ENCODE measurements around the gene NBAS.
"Not testable (repeated sequence)": the region's sequence is repeated elsewhere in the genome, so short reads cannot be mapped to it uniquely, and the experiment has no call there.

NBAS gene

DNA sequence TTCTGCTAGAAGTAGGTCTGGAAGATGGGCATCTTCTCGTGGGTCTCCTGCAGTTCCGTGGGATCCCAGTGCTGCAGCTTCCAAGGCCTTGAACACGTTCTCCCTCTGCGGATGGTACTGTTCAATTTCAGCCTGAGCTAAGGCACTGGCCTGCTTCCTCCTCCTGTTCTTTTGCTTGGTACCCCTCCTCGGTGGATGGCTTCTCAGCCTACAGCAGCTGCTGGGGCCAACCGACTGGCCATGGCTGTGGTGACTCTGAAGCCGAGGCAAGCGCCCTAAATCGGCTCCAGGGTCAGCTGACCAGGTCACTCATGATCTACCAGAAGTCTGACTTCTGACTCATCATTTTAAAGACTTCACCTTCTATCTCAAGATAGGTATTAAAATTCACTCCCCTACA lies 150.2 kb downstream of the NBAS start:
- DNase-seq: no peak

DNA sequence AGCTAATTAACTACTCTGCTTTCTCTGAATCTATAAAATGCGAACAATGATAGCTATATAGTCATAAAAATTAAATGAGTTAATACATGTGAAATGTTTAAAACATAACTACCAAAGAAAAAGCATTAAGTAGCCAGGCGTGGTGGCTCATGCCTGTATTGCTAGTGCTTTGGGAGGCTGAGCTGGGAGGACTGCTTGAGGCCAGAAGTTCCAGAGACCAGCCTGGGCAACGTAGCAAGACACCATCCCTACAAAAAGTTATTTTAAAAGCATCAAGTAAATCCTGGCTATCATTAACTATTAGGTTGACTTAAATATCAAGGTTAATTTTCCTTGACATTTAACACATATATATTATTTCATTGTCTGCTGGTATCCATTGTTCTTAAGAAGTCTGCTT lies 152.4 kb downstream of the NBAS start:
- DNase-seq: no peak

DNA sequence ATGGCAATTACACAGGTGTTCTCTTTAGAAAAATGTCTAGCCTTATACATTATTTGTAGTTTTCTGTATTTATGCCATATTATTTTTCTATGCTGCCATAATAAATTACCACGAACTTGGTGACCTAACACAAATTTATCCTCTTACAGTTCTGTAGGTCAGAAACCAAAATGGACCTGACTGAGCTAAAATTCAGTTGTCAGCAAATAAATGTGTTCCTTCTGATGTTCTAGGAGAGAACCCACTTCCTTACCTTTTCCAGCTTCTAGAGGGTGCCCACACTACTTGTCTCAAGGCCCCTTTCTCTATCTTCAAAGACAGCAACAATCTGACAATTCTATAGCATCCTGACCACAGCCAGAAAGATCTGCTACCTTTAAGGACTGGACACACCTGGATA lies 153.5 kb downstream of the NBAS start:
- no peak for DNase-seq

DNA sequence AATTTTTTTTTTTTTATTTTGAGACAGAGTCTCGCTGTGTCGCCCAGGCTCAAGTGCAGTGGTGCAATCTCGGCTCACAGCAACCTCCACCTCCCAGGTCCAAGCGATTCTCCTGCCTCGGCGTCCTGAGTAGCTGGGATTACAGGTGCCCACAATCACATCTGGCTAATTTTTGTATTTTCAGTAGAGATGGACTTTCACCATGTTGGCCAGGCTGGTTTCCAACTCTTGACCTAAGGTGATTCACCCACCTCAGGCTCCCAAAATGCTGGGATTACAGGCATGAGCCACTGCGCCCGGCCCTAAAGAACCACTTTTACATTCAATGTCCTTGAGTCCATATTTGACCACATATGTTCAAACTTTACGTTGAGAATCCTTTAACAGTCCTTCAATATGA lies 156.6 kb downstream of the NBAS start:
- not testable (repeated sequence) for DNase-seq

DNA sequence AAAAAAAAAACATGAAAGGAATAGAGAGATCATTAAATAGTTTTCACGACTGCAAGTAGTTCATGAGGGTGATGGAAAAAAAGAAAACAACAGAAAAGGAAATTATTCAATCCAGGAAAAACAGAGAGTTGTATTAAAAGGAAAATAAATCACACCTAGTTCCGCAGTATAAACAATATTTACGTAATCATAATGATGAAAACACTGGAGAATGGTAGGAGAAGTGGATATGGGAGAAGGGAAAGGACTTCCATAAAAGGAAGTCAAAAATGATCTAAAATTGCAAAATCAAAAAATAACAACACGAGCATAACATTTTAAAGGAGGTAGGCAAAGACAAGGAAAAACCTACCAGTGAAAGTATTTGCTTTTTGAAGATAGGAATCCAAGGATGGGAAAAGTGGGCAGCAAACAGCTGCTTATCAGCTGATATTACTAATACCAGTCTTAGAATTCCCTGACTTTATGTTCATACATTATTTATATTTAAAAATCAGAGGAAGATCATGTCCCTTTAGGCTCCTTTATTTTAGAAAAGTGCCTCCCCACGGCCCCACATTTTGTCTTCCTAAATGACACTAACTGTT lies 160.8 kb downstream of the NBAS start:
- no peak for DNase-seq

DNA sequence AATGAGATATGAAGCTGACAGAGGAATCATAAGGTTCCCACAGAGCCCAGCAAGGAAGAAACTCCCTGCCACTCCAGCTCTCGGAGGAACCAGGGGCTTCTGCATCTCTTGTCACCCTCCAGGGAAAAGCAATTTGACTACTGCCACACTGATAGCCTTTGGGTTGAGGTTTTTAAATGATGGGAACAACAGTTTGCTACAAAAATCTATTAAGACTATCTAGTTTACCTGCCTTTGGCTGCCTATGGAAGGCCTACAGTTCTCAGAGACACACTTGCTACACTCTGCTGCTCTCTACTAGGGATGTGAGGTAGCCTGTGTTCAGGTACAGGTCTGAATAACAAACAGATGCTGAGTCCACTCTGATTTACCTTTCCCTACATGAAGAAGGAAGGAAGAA lies 161.9 kb downstream of the NBAS start:
- no peak for DNase-seq

DNA sequence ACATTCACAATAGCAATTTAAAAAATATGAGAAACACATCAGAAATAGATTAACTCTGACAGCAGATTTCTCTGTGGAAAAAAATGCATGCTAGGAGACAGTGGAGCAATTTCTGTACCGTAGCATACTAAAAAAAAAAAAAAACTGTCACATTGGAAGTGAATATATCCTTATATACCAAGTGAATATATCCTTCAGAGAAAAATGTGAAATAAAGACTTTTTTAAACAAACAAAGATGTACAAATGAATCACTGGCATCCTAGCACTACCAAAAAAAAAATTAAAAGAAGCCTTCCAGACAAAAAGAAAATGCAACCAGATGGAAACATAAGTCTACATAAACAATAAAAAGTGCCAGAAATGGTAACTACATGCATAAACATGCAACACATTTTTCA lies 169.4 kb downstream of the NBAS start:
- DNase-seq: no peak

DNA sequence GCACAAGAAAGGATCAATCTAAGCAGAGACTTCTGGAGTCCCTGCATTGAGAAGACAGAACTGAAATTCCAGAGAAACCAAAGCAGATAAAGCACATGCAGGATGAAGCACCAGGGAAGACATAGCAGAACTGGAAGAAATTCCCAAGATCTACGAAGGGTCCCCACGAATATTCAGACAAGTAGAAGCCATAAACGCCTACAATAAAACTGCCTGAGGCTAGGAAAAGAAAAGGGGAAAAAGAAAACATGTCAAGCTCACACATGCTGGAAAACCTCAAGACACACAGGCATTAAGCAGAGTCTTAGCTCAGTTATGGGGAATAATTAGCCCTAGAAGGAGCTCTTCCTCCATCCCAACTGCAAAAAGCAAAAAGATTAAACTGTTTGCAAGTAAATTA lies 171.2 kb downstream of the NBAS start:
- no peak for DNase-seq

DNA sequence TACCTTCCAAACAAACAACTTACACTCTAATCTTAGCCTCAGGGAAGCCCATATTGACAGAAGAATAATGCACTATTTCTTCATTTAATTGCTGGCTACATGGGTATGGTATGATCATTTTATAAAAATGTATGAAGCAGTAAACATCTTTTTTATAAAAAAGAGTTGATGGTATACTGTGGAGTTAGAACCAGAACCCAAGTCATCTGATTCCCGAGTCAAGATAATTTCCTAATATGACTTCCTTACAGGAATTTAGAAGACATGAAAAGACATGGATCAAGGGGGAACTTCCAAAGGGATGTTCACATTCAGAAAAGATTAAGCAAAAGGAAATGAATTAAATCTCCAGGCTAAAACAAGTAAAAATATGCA lies 171.8 kb downstream of the NBAS start:
- no peak for DNase-seq

DNA sequence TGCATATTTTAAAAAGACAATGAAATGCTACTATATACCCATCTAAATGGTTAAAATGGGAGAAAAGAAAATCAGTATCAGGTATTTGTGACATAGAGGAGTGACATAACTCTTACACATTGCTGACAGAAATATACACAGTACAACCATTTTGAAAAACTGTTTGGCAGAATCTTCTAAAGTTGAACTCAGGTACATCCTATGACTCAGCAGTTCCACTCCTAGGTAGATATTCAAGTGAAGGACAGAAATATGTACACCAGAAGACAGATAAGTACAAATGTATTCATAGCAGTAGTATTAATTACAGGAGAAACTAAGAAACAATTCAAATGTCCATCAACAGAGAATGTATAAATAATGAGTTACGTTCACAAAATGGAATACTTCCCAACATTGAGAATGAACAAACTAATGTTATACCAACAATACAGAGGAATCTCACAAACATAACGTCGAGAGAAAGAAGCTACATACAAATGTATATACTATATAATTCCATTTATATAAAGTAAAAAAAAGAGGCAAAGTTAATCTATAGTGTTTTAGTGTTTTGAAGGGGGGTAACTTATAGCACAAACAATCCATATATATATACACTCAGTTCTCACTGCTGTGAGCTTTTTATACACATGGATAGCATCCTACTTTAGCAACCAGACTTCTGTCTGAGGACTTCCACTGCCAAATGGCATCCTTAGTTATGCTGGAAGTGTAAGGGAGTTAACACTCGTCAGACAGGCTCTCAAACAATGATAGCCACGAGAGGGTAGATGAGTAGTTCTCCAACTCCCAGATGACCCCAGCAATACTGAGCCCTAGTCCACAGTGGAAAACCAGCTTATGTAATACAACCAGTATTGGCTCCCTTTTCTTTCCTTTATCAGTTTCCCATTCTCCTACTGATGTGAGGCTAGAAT lies 172.5 kb downstream of the NBAS start:
- no peak for DNase-seq

DNA sequence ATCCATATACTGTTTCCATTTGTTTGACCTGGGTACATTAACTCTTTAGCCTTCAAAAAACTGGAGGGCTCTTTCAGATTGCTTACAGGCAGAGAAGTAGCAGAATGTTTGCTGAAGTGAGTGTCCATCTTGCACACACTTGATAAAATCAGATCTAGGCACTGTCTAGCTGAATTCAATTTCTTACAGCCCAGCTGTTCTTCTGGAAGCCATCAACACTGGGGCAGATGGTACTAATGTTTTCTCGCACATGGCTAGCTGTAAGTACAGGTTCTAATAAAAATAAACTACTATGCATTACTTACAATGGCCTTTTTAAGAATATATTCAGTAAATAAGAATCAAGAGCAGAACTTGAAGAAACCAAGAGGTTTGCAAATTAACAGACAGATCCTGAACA lies 175.9 kb downstream of the NBAS start:
- no peak for DNase-seq

DNA sequence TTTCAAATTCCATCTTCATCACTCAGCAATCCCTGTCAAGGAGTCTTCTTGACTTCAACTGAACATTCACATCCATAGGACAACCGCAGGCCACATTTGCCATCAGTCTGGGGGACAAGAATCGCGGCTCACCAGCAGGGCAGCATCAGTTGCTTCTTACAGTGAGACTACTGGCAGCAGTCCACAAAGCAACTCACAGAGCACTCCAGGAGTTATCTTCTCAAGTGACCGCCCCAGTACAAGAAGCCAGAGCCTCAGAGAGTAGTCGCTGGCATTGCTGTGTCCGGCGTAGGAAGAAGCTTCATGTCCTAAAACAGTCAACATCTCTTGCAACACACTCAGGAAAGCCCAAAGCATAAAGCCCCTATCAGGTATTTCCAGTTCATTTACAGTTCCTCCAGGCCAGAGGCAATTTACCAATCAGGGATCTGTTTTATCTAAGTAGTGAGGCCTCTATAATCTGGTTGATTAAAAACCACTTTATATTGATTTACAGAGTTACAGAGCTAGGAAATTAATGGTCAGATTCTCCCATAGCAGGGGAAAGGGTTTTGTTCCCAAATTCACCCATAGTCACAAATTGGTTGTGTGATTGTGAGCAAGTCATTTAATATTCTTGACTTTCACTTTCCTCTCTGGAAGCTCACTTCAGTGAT lies 177.3 kb downstream of the NBAS start:
- no peak for DNase-seq

DNA sequence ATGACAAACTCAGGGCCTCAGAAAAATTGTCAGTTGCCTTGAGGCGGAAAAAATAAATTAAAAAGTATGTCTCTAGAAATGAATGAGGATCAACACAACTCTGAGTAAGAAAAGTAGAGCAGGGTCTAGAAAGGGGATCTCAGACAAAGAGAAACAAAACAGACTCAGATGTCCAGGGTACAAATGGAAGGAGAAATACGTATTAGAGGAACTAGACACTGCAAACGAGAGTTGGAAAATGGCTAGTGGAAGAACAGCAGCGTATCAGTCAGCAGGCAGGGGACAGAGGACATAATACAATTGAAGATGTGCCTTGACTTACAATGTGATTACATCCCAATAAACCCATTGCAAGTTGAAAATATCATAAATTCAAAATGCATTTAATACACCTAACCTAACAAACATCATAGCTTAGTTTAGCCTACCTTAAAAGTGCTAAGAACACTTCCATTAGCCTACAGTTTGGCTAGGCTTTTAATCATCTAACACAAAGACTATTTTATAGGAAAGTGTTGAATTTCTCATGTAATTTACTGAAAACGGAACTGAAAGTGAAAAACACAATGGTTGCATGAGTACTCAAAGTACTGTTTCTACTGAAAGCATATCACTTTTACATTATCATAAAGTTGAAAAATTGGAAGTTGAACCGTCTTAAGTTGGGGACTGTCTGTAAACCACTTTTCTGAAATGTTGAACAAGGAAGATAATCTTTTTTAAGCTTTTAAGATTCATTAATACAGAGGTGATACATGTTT lies 182.8 kb downstream of the NBAS start:
- no peak for DNase-seq

DNA sequence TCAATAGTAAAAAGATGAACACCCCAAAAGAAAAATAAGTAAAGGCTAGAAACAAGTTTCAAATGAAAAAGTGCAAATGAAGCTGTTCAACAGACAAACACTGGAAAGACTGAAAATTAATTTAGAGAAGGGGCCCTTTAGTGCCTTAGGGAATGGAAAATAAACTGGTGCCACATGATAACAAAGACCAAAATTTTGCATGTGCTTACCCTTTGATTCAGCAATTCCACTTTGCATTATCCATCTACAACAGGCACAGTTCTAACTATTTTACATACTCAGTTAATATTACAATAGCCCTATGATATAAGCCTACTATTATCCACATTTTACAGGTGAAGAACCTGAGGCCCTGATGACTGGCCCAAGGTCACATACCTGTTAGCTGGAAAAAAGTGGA lies 183.9 kb downstream of the NBAS start:
- DNase-seq: no peak

DNA sequence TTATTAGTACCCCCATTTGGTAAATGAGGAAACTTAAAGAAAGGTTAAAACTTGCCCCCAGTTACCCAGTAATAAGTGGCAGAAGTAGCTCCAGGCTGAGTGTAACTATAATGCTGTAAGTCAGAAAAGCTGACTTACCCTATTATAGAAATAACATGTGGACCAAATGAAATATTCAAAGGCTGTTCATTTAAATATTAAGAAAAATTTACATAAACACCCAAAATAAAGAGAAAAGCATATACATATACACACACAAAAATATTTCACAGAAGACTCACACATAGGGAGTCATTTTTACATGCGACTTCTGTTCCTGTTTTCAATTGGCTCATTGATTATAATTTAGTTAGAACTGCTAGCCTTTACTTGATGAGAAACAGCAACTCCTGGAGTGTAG lies 189.1 kb downstream of the NBAS start:
- no peak for DNase-seq

DNA sequence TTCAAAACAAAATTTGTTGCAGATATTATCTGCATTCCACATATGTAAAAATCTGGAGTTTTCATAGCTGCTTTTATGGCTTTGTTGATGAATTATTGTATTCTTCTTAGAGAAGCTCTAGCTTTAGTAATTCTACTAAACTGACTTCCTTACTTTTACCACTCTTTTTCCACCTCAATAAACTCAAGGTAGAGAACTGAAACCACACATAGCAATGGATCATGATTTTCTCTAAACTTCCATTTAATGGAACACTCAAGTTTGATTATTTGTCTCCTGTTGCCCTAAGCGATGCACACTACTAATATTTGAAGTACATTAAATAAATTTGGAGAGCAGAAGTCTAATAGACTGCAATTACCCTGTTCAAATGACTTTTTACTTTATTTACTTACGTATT lies 192.0 kb downstream of the NBAS start:
- DNase-seq: no peak

DNA sequence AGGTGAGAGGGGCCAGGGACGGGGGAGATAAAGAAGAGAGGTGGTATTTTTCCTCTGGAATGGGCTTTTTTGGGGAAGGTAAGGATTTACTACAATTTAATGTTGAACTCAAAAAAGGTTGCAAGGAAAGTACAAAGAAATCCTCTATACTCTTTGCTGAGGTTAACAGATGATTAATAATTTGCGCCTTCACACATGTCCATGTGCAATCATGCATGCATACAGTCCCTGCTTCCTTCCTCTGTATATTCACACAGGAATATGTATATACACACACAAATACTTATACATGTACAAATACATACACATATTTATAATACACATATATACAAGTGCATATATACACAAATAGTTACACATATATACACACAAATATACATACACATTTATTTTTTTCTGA lies 193.4 kb downstream of the NBAS start:
- DNase-seq: no peak

DNA sequence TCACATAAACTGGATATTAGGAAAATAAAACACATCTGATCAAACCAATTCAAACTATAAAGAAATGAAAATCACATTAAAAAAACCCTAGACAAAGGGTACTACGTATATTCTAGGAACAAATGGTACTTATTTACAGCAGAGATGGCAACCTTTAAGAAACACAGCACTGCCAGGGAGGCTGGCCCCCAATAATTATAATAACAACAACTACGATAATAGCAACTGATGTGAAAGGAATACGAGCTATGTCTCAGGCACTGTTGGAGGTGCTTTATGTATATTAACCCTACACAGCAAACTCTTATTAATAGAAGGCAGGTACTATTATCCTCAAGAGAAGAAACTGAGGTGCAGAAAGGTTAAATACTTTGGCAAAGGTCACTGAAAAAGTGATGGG lies 193.9 kb downstream of the NBAS start:
- DNase-seq: no peak

DNA sequence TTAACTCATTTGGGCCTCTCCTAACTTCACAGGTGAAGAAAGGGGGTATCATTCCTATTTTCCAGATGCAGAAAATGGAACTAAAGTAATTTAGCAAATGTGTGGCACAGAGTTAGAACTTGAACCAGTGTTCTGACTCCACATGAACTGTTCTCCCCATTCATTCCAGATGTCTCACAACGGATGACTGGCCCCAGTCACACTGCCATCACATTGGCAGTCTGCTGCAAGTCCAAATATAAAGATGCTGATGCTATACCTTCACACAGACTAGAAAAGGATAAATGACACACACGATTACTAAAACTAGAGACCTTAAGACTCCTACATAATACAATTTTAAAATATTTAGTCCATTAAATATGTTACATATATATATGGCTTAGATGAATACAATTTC lies 195.7 kb downstream of the NBAS start:
- DNase-seq: no peak

DNA sequence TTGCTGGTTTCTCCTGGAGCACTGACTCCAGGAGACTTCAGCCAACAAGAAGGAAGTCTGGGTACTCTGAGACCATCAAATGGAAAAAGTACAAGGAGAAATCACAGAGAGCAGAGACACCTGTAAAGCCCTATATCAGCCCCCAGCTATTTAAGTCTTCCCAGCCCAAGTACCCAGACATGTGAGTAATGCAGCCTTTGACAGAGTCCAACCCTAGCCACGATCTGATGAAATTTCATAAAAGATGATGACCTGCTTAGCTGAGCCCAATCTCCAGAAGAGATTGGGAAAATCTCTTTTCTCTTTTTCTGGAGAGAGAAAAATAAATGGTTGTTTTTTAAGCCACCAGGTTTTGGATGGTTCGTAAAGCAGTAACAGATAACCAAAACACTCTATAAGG lies 196.6 kb downstream of the NBAS start:
- DNase-seq: no peak

DNA sequence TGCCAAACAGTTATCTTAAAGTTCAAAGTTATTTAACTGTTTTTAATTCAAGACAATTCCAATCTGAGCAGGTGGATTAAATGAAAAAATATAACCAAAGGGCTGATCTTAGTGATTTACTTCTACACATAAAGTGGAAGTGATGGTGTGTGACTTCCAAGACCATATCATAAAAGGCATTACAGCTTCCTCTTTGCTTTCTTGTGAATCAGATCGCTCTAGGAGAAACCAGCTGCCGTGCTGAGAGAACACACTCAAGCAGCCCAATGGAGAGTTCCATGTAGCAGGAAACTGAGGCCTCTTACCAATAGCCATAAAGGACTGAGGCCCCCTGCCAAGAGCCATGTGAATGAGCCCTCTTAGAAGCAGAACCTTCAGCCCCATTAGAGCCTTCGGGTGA lies 197.4 kb downstream of the NBAS start:
- DNase-seq: no peak

DNA sequence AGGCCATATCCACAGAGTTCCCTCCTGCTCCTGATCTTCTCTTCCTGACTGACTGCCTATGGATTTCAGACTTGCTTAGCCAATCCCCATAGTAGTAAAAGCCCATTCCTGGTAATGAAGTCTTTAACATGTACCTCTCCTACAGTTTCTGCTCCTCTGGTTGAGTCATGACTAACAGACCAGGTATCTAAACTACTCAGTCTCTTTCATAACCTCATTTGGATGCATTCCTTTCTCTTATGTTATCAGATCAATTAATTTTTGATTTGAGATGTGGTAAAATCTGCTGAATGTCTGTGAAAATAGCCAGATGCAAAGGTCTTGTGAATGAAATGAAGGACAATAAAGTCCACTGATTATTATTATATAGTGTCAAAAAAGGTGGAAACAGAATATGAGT lies 198.0 kb downstream of the NBAS start:
- no peak for DNase-seq

Data from C1 segment of cervical spinal cord (tissue), 14 donors.